AG09319 (cell line): ENCODE measurements around the gene ARF1.

Source experiments
- DNase-seq: peaks from one replicate; pipeline ENCODE4 v3.0.0-alpha.2; 2010; ENCODE audit warnings: low read depth; ENCODE audit errors: extremely low read depth
- TF ChIP-seq, protein P1 (sequence below): IDR thresholded peaks from 2 replicates; pipeline ENCODE4 v1.5.1; 2011; ENCODE audit warnings: low read depth, mild to moderate bottlenecking, inconsistent platforms, low read length, moderate library complexity

ARF1 gene

DNA sequence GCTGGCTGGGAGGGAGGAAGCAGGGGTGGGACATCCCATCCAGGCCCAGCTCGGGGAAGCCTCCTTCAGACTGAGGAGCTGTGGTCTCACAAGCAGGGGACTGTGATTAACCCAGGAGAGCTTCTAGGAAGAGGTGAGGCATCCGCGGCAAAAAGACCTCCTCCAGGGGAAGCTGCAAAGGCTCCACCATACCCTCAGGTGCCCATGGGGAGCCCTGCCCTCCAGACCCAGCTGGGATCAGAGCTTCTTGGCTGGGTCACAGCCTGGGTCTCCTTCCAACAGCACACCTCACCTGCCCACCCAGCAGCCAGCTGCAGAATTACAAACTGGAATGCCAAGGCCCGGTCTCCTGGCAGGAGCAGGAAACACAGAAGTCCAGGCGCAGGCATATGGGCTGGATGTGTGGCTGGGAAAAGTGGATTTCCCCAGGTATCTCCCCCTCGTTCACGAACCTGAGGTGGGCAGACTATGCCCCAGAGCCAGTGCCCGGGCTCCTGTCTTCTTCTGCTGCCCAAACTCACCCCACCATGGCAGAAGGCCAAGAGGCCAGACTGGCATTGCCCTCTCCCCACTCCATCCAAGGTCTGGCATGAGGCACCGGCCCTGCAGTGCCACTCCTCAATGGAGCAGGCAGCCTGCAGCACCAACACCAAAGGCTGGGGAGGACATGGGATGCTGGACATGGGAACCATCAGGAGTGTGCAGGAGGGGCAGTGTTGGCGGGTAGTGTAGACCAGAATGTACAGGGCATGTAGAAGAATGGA is 15.4 kb upstream of the ARF1 start:
- no peak for DNase-seq
- TF ChIP-seq, protein P1, sequence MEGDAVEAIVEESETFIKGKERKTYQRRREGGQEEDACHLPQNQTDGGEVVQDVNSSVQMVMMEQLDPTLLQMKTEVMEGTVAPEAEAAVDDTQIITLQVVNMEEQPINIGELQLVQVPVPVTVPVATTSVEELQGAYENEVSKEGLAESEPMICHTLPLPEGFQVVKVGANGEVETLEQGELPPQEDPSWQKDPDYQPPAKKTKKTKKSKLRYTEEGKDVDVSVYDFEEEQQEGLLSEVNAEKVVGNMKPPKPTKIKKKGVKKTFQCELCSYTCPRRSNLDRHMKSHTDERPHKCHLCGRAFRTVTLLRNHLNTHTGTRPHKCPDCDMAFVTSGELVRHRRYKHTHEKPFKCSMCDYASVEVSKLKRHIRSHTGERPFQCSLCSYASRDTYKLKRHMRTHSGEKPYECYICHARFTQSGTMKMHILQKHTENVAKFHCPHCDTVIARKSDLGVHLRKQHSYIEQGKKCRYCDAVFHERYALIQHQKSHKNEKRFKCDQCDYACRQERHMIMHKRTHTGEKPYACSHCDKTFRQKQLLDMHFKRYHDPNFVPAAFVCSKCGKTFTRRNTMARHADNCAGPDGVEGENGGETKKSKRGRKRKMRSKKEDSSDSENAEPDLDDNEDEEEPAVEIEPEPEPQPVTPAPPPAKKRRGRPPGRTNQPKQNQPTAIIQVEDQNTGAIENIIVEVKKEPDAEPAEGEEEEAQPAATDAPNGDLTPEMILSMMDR, result no peak

DNA sequence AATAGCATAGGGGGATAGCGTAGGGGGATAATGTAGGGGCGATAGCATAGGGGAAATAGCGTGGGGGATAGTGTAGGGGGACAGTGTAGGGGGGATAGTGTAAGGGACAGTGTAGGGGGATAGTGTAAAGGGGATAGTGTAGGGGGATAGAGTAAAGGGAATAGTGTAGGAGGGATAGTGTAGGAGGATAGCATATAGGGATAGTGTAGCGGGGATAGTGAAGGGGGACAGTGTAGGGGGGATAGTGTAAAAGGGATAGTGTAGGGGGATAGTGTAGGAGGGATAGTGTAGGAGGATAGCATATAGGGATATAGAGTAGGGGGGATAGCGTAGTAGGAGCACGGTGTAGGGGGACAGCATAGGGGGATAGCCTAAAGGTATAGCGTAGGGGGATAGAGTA is 14.1 kb upstream of the ARF1 start:
- TF ChIP-seq, protein P1, result no peak
- DNase-seq, result no peak

DNA sequence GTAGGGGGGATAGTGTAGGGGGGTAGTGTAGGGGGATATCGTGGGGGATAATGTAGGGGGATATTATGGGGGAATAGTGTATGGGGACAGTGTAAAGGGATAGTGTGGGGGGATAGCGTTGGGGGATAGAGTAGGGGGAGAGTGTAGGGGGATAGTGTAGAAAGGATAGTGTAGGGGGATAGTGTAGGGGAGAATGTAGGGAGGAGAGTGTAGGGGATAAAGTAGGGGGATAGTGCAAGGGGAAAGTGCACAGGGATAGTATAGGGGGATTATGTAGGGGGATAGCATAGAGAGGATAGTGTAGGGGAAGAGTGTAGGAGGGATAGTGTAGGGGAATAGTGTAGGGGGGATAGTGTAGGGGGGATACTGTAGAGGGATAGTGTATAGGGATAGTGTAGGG is 12.3 kb upstream of the ARF1 start:
- TF ChIP-seq, protein P1, result no peak

DNA sequence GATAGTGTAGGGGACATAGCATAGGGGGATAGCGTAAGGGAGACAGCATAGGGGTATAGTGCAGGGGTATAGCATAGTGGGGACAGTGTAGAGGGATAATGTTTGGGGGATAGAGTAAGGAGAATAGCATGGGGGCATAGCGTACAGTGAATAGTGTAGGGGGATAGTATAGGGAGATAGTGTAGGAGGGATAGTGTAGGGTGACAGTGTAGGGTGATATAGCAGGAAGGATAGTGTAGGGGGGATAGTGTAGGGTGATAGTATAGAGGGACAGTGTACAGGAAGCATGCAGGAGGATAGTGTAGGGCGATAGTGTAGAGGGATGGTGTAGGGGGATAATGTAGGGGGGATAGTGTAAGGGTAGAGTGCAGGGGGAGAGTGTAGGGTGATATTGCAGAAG is 11.7 kb upstream of the ARF1 start:
- TF ChIP-seq, protein P1, result no peak
- DNase-seq, result no peak

More for the DNA sequence above, 12.3 kb upstream of the ARF1 start:
- no peak for DNase-seq

DNA sequence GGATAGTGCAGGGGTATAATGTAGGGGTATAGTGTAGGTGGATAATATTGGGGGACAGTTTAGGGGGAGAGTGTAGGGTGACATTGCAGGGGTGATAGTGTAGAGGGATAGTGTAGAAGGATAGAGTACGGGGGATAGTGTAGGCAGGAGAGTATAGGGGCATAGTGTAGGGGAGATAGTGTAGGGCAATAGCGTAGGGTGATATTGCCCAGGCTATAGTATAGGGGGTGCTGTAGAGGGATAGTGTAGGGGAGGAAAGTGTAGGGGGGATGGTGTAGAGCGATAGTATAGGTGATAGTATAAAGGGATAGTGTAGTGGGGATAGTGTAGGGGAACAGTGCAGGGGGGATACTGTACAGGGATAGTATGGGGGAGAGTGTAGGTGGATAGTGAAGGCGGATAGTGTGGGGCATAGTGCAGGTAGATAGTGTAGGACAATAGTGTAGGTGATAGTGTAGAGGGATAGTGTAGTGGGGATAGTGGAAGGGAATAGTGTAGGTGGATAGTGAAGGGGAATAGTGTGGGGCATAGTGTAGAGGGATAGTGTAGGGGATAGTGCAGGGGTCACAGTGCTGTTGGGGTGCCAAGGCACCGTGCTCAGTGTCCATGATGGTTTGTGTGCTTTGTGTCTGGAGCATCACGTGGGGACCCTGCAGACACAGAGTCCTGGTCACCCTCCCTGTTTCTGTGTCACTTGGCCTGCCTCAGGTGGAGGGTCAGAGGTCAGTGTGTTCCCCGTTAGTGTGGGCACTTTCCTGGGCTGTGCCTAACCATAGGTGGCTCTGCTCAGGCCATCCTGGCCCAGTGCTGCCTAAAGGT is 10.5 kb upstream of the ARF1 start:
- DNase-seq, result no peak
- TF ChIP-seq, protein P1, result no peak

DNA sequence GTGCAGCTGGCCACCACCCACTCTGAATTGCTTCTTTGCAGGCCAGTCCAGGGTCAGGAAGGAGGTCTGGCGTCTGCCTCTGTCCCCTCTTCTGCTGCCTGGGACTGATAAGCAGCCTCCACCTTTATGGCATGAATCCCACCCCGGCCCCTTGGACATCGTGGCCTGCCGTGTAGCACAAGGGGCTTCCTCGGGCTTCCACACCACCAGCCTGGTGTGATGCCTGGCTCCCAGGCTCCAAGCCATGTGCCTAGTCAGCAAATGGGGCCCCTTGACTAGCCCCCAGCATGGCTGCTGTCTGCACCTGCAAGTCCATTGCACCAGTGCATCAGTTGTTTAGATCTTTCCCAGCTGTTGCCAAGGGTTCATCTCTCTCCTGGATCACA is 9.9 kb upstream of the ARF1 start:
- no peak for DNase-seq
- TF ChIP-seq, protein P1, result no peak
